ENCODE data around the gene PLET1. TPM values are rescaled to one million over a fixed set of nuclear protein-coding genes. Genes with fewer than 3 reads are reported as not detected.

PLET1 gene, protein sequence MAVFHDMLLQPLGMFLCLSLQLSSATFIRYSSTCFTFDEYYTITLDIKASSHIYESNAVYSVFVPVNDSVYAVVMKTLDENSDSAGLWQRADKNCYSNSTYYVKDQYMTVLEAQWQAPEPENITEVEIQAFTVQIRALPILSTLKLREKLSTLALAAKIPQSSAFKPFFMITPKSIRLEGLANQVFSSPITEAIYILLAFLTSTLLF
- total RNA-seq (not detected in 2 replicates), polyA plus RNA-seq (not detected in 2 replicates), polyA minus RNA-seq (not detected in 2 replicates), Bru-seq, nascent RNA (percentile 10 among the genes with signal in this experiment), BruChase-seq, experiment 1, labeled RNA remaining after a 6-hour chase (not detected), BruChase-seq, experiment 2, labeled RNA remaining after a 2-hour chase (not detected)
- not detected in 2 replicates for polyA plus RNA-seq (2011; cell fraction: cytosol; rRNA removed)
- polyA plus RNA-seq (2011; cell fraction: nucleus; rRNA removed): not detected in 2 replicates
- polyA plus RNA-seq (2012): not detected in 2 replicates
- not detected for polyA minus RNA-seq (2011; cell fraction: cytosol; rRNA and poly(A)+ RNA removed)
- not detected in 2 replicates for polyA minus RNA-seq (2011; cell fraction: nucleus; rRNA and poly(A)+ RNA removed)
- long read RNA-seq, partial matches to known transcripts: 0 of 4 reads
- long read RNA-seq, other reads (novel, unspliced or antisense): 4 of 4 reads

DNA sequence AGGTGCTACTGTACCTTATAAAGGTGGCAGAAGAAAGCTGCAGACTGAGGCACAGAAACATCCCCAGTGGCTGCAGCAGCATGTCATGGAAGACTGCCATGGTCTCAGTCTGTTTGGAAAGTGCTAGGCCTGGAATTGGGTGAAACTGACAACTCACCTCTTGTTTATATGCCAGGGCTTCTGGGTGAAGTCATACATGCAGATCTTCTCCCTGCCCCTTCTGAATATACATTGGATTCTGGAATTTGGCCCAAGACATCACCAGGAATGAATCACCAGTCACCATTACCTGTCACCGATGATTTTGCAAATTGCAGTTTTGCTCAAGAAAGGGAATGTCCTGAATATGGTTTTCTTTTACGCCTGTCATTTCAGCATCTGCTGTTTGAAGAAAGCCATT lies at the start of gene PLET1:
Gene PLET1 (minus strand): TSS at position 371 of the 400 bp plus-strand sequence. CDS start 271 bp downstream, at position 100.
- BruUV-seq (replicated peaks): no TSS peak
- Histone ChIP-seq H4K20me1 (replicated peaks; ENCODE audit: control insufficient read depth, extremely low read depth, insufficient read depth, low read length) (no peaks in the 10 kb centered on the region), H3K9me3 (replicated peaks; ENCODE audit: control insufficient read depth, insufficient read depth, low read length) (no peaks in the 10 kb centered on the region), H3K4me3 (replicated peaks in 1 of 3; ENCODE audit: insufficient read depth in 1 of 3, low read depth in 1 of 3, low read length in 3 of 3) (no peak within 1 kb of the TSS), H3K27me3 (ENCODE audit: control insufficient read depth in 2 of 2, insufficient read depth in 2 of 2, low read length in 2 of 2) (no peaks in the 10 kb centered on the region), H3K4me2 (ENCODE audit: insufficient read depth, low read length) (no peak within 1 kb of the TSS), H2AFZ (ENCODE audit: low read depth, low read length) (no peak within 1 kb of the TSS), H3K79me2 (ENCODE audit: control insufficient read depth, insufficient read depth, low read length) (no peaks in the 10 kb centered on the region), H3K9me1 (replicated peaks; ENCODE audit: control insufficient read depth, extremely low read depth, insufficient read depth, low read length) (no peaks in the 10 kb centered on the region), H3K36me3 (ENCODE audit: control insufficient read depth in 2 of 2, extremely low read depth in 1 of 2, insufficient read depth in 2 of 2, low read length in 2 of 2) (no peaks in the 10 kb centered on the region), H3K27ac (ENCODE audit: insufficient read depth, low read depth, low read length) (no peak within 1 kb of the TSS), H3K9ac (replicated peaks; ENCODE audit: extremely low read depth, insufficient read depth, low read length) (no peak within 1 kb of the TSS), H3K4me1 (ENCODE audit: control insufficient read depth, extremely low read depth, insufficient read depth, low read length) (peaks cover 5% of the 10 kb centered on the region)
- dilution Hi-C loops (cut with MboI; ENCODE audit: extremely low pct_ligation_motif_present, low sequenced_read_pairs) (no loop called here), intact Hi-C loops (cut with micrococcal nuclease) (no loop called here)
- DNase-seq (ENCODE audit: low read depth, low spot score): no peak
- POLR2A ChIA-PET: no interaction called here
- FAIRE-seq: no peak
- CTCF ChIA-PET: interaction anchor here (1.4 kb wide), 2 partner anchors 9 to 19 kb away, joined by 4 to 6 read pairs; no protein-coding TSS in a partner anchor
- TF ChIP-seq, protein P1, sequence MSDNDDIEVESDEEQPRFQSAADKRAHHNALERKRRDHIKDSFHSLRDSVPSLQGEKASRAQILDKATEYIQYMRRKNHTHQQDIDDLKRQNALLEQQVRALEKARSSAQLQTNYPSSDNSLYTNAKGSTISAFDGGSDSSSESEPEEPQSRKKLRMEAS (IDR thresholded peaks at IDR 0.05; ENCODE audit: insufficient read depth, insufficient read length): no peak
- TF ChIP-seq POLR2AphosphoS5 (IDR thresholded peaks at IDR 0.05; ENCODE audit: insufficient read depth, low read depth, low read length) (no peak), MYC (IDR thresholded peaks at IDR 0.05; ENCODE audit: low read depth, low read length) (no peak), EZH2 (IDR thresholded peaks at IDR 0.05; ENCODE audit: borderline replicate concordance, low read depth, low read length, severe bottlenecking) (no peak), POLR2A (IDR thresholded peaks at IDR 0.05; ENCODE audit: low read depth, low read length) (no peak), JUN (IDR thresholded peaks at IDR 0.05; ENCODE audit: borderline replicate concordance, insufficient read depth, insufficient read length, low read depth) (no peak), FOS (IDR thresholded peaks at IDR 0.05; ENCODE audit: borderline replicate concordance, insufficient read depth, low read length) (no peak), GATA2 (IDR thresholded peaks at IDR 0.05; ENCODE audit: insufficient read depth, insufficient read length, low read depth, low read length) (no peak)
- TF ChIP-seq, protein P2, sequence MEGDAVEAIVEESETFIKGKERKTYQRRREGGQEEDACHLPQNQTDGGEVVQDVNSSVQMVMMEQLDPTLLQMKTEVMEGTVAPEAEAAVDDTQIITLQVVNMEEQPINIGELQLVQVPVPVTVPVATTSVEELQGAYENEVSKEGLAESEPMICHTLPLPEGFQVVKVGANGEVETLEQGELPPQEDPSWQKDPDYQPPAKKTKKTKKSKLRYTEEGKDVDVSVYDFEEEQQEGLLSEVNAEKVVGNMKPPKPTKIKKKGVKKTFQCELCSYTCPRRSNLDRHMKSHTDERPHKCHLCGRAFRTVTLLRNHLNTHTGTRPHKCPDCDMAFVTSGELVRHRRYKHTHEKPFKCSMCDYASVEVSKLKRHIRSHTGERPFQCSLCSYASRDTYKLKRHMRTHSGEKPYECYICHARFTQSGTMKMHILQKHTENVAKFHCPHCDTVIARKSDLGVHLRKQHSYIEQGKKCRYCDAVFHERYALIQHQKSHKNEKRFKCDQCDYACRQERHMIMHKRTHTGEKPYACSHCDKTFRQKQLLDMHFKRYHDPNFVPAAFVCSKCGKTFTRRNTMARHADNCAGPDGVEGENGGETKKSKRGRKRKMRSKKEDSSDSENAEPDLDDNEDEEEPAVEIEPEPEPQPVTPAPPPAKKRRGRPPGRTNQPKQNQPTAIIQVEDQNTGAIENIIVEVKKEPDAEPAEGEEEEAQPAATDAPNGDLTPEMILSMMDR (IDR thresholded peaks at IDR 0.05; ENCODE audit: extremely low read depth in 1 of 2, insufficient read depth in 1 of 2, low read depth in 1 of 2, low read length in 2 of 2): no peak

Data from endothelial cell of umbilical vein (primary cell).